ENCODE results near the gene MYO9A. TPM values are rescaled to one million over a fixed set of nuclear protein-coding genes. Genes with fewer than 3 reads are reported as not detected.

MYO9A gene
- total RNA-seq, 2 donors from 2014 or later: 24.0 to 28.6 TPM

DNA sequence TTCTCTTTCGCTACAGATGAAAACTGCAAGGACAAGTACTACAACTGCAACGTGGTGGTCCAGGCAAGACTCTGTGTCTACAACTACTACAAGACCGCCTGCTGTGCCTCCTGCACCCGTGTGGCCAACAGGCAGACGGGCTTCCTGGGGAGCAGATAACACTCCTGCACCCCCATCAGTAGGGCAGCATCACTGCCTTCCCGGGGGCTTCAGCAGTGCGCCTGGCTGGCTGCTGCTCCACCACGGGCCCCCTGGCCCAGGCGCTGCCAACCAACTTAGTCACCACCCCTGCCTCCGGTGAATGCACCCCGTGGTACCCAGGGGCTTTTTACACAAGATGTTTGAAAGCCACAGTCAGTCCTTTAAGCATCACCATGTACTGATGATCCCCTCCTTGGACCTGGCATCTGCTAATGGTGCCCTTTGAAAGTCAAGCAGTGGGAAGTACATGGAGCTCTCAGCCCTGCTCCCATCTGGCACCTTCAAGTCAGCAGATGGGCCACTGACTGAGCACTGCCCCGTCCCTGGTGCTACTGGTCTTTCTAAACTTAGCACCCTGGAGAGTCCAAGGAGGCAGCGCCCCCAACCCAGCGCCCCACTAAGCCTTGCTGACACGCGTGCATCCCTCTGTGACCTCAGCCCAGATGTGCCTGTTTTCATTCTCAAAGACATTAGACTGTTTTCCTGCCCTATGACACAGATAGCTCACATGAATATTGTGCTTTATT, 340.6 kb downstream of the MYO9A start:
- Mint-ChIP-seq H3K4me3 (no peak overlapping the region), H3K27me3 (ENCODE audit: low read depth) (peaks cover 18% of the 10 kb centered on the region), H3K9me3 (no peaks in the 10 kb centered on the region), H3K4me1 (ENCODE audit: low read depth) (peaks cover 17% of the 10 kb centered on the region), H3K27ac (no peak overlapping the region), H3K36me3 (ENCODE audit: insufficient read depth in 2 of 2) (no peaks in the 10 kb centered on the region)
- DNase-seq (no peak), ATAC-seq (replicated peaks in 1 of 2) (no peak)

DNA sequence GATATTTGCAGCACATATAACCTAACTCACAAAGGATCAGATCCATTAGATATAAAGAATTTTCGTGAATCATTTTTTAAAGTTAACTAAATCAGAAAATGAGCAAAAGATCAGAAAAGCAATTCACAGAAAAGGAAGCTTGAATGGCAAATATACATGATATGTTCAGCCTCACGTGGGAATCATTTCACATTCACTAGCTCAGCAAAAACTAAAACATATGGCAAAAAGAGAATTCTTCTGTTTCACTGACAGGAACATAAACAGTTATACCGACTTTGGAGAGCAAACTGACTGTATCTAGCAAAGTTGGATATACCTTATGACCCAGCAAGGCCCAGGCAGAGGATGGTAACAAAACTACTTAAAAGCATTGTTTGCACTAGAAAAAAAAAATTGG, 341.6 kb downstream of the MYO9A start:
- Mint-ChIP-seq H3K4me1 (ENCODE audit: low read depth) (peaks cover 14% of the 10 kb centered on the region), H3K4me3 (no peak overlapping the region), H3K9me3 (no peaks in the 10 kb centered on the region), H3K36me3 (ENCODE audit: insufficient read depth in 2 of 2) (no peaks in the 10 kb centered on the region), H3K27me3 (ENCODE audit: low read depth) (peaks cover 14% of the 10 kb centered on the region), H3K27ac (no peak overlapping the region)
- ATAC-seq (replicated peaks in 1 of 2) (no peak), DNase-seq (no peak)

DNA sequence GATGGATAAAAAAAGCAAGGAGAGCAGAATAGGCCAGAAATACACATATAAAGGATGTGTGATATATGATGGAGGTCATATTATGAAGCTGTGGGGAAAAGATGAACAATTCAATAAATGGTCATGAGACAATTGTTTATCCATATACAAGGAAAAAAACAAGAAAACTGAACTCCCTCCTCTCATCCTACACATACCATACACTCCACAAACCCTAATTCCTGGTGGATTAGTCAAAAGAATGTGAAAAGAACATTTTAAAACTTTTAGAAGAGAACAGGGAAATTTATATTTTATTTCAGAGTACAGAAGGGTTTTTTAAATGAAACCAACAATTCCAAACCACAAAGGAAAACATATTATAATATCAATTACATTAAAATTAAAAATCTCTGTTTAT, 342.1 kb downstream of the MYO9A start:
- Mint-ChIP-seq H3K4me3 (no peak overlapping the region), H3K27me3 (ENCODE audit: low read depth) (peaks cover 10% of the 10 kb centered on the region), H3K36me3 (ENCODE audit: insufficient read depth in 2 of 2) (no peaks in the 10 kb centered on the region), H3K27ac (no peak overlapping the region), H3K4me1 (ENCODE audit: low read depth) (peaks cover 9% of the 10 kb centered on the region), H3K9me3 (no peaks in the 10 kb centered on the region)
- no peak for ATAC-seq (replicated peaks in 1 of 2)
- DNase-seq: no peak

GRCh38 chr15:71773206-71773859, 344.6 kb downstream of the MYO9A start:
- Mint-ChIP-seq H3K36me3 (ENCODE audit: insufficient read depth in 2 of 2) (no peaks in the 10 kb centered on the region), H3K27me3 (ENCODE audit: low read depth) (peaks cover under 1% of the 10 kb centered on the region), H3K4me3 (no peak overlapping the region), H3K4me1 (ENCODE audit: low read depth) (no peaks in the 10 kb centered on the region), H3K27ac (no peak overlapping the region), H3K9me3 (no peaks in the 10 kb centered on the region)
- ATAC-seq (replicated peaks in 1 of 2) (no peak), DNase-seq (no peak)

Other genes with a start within 250 kb of the MYO9A start
- 1 to 10 TPM; 1.5 to 3.2 TPM for gene SENP8, start 253 bp upstream of the MYO9A start, total RNA-seq
- gene GRAMD2A, start 79.6 kb upstream of the MYO9A start, total RNA-seq: under 1 TPM in 1 of 2 donors, not detected in 1; 0.07 TPM
- gene PKM, start 113.0 kb upstream of the MYO9A start, total RNA-seq: 1,000 to 10,000 TPM; 1,066 to 1,119 TPM
- gene PARP6, start 154.4 kb upstream of the MYO9A start, total RNA-seq: 100 to 1,000 TPM; 108 to 132 TPM
- gene CELF6, start 202.0 kb upstream of the MYO9A start, total RNA-seq: under 1 TPM; 0.58 to 0.65 TPM

Measured in activated T-cell treated with anti-CD3 and anti-CD28 coated beads, Interleukin-2, amount 50 U/mL, for 72 hours (primary cell).